ENCODE measurements around the gene LIMS2.

DNA sequence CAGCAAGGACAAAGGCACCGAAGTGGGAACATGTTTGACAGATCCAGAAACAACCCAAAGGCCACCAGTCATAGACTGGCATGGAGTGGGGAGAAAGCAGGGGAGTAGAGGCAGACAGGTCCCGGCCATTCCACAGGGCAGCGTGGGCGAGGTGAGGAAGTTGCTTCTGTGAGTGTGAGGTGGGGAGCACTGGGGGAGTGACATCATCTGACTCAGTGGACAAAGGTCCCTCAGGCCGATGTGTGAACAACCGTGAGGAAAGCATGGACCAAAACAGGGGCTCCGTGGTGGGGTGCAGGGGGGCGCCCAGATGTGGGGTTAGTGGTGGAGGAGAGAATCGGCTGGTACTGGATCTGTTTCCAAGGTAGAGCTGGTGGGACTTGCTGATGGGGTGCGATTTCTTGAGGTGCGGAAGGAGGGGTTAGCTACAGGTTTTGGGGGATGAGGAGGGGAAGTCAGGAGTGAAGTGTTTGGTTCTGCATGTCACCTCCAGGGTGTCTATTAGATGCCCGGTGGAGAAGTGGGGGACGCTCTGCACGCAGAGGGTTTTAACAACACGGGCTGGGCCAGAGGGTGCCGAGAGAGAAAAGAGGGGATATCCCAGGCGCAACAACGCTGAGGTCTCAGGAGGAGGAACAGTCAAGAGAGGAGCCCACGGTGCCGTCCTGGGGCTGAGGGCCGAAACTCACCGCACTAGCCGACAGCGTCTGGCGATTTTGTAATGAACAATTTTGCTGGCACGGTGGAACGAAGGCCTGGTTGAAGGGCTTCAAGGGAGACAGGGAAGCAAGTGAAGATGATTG, 23.4 kb upstream of the LIMS2 start:
- TF ChIP-seq, protein P1, sequence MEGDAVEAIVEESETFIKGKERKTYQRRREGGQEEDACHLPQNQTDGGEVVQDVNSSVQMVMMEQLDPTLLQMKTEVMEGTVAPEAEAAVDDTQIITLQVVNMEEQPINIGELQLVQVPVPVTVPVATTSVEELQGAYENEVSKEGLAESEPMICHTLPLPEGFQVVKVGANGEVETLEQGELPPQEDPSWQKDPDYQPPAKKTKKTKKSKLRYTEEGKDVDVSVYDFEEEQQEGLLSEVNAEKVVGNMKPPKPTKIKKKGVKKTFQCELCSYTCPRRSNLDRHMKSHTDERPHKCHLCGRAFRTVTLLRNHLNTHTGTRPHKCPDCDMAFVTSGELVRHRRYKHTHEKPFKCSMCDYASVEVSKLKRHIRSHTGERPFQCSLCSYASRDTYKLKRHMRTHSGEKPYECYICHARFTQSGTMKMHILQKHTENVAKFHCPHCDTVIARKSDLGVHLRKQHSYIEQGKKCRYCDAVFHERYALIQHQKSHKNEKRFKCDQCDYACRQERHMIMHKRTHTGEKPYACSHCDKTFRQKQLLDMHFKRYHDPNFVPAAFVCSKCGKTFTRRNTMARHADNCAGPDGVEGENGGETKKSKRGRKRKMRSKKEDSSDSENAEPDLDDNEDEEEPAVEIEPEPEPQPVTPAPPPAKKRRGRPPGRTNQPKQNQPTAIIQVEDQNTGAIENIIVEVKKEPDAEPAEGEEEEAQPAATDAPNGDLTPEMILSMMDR (IDR thresholded peaks at IDR 0.05; ENCODE audit: low read depth, low read length) = no peak
- no peak for TF ChIP-seq EZH2phosphoT487 (IDR thresholded peaks at IDR 0.05; ENCODE audit: low read depth)

Measured in OCI-LY3 (cell line).